Lung (tissue), 12 donors: ENCODE measurements around the gene RHOH. TPM values are rescaled to one million over a fixed set of nuclear protein-coding genes. Genes with fewer than 3 reads are reported as not detected.

Source experiments
- ATAC-seq: fragments of 200-7000 bp; cut with Tn5 transposase; one replicate; pipeline ENCODE4 v1.9.1; 2020; ENCODE audit warnings: moderate number of reproducible peaks; ENCODE audit not compliant: insufficient read depth, low FRiP score
- DNase-seq, 3 donors: peaks; one replicate each; pipeline ENCODE4 v3.0.0-alpha.2; 2013 to 2017
- H3K27ac ChIP-seq, 2 donors: one replicate each; pipeline ENCODE4 v1.5.1; 2013; ENCODE audit warnings: mild to moderate bottlenecking in 2 of 2, moderate library complexity in 2 of 2, control low read depth in 1 of 2, inconsistent platforms in 1 of 2, low read depth in 1 of 2, low read length in 1 of 2
- H3K27me3 ChIP-seq, 3 donors: one replicate each; pipeline ENCODE4 v1.5.1; 2013; ENCODE audit warnings: low read length in 2 of 3; ENCODE audit not compliant: control insufficient read depth in 3 of 3, insufficient read depth in 3 of 3
- H3K36me3 ChIP-seq, 4 donors: one replicate each; pipeline ENCODE4 v1.5.1; 2013; ENCODE audit warnings: low read length in 4 of 4, mild to moderate bottlenecking in 1 of 4, moderate library complexity in 1 of 4; ENCODE audit not compliant: control insufficient read depth in 4 of 4, insufficient read depth in 4 of 4
- H3K4me1 ChIP-seq, 5 donors: one replicate each; pipeline ENCODE4 v1.5.1; 2013; ENCODE audit warnings: low read length in 5 of 5, mild to moderate bottlenecking in 2 of 5, moderate library complexity in 1 of 5; ENCODE audit not compliant: control insufficient read depth in 5 of 5, insufficient read depth in 5 of 5
- H3K4me3 ChIP-seq: one replicate; pipeline ENCODE4 v1.5.1; 2013; ENCODE audit warnings: mild to moderate bottlenecking, control low read depth, moderate library complexity
- H3K9ac ChIP-seq, 2 donors: one replicate each; pipeline ENCODE4 v1.5.1; 2013; ENCODE audit warnings: low read length in 2 of 2, control low read depth in 1 of 2; ENCODE audit not compliant: insufficient read depth in 1 of 2
- H3K9me3 ChIP-seq, 4 donors: one replicate each; pipeline ENCODE4 v1.5.1; 2013; ENCODE audit warnings: low read length in 3 of 4, mild to moderate bottlenecking in 1 of 4, moderate library complexity in 1 of 4; ENCODE audit not compliant: control insufficient read depth in 4 of 4, insufficient read depth in 3 of 4
- WGBS, 2 donors: extraction: QIAGEN DNeasy Blood & Tissue Kit; methylation state at CpG; one replicate each; pipeline ENCODE4 v1.1.7; 2013; 5-methylcytosine and 5-hydroxymethylcytosine counted together
- polyA plus RNA-seq, 2 donors: library from polyadenylated mRNA; stranded (reverse); fragments of 200-250 nt; gene quantifications; one replicate each; pipeline ENCODE4 v1.2.1, GENCODE V29; 2013
- total RNA-seq, 2 donors: library from RNA; depleted of rRNA in 1 of 2; stranded (reverse); fragments of >200 nt in 1 of 2; gene quantifications; one replicate each; pipeline ENCODE4 v1.2.1, GENCODE V29; 2014 to 2021
- TF ChIP-seq, protein P1 (sequence below): IDR thresholded peaks from 2 replicates; pipeline ENCODE4 v1.5.1; 2012; ENCODE audit warnings: mild to moderate bottlenecking; ENCODE audit errors: control extremely low read depth, extremely low read depth
- donor health status: control.
- donor health status: control.
- donor health status: Bipolar disorder and iron deficiency.
- donor health status: healthy.
- donor health status: DM: yes; HTN: yes; CAD: no.

Gene RHOH
- total and polyA plus RNA-seq, 4 donors: 1.2 to 35.8 (median 10.6) TPM

DNA sequence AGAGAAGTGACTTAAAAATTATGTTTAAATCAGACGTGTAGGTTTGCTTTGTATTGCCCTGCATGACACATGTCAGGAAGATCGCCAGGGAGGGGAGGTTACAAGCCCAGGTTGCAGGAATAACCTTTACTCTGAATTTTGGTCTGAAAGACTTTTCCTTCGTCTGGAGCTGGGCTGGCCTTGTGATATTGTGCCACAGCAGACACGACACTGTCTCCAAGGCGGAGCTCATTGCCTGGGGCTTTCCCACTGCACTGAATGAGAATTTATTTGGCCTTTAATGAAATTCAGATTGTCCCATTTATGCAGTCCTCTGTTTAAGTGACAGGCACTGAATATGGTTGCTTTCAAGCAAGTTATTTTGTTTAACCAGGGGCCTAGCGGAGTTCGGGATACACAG lies 45.1 kb downstream of the RHOH start:
- Histone ChIP-seq H3K9me3 (peaks cover 0 to 4% (median 0%) of the 10 kb centered on the region in 4 donors), H3K36me3 (no peaks in the 10 kb centered on the region), H3K27me3 (no peaks in the 10 kb centered on the region), H3K4me3 (no peak overlapping the region), H3K9ac (no peak overlapping the region), H3K27ac (no peak overlapping the region), H3K4me1 (peaks cover 0 to 13% (median 0%) of the 10 kb centered on the region in 5 donors)
- DNase-seq (no peak), ATAC-seq (no peak)
- TF ChIP-seq, protein P1, sequence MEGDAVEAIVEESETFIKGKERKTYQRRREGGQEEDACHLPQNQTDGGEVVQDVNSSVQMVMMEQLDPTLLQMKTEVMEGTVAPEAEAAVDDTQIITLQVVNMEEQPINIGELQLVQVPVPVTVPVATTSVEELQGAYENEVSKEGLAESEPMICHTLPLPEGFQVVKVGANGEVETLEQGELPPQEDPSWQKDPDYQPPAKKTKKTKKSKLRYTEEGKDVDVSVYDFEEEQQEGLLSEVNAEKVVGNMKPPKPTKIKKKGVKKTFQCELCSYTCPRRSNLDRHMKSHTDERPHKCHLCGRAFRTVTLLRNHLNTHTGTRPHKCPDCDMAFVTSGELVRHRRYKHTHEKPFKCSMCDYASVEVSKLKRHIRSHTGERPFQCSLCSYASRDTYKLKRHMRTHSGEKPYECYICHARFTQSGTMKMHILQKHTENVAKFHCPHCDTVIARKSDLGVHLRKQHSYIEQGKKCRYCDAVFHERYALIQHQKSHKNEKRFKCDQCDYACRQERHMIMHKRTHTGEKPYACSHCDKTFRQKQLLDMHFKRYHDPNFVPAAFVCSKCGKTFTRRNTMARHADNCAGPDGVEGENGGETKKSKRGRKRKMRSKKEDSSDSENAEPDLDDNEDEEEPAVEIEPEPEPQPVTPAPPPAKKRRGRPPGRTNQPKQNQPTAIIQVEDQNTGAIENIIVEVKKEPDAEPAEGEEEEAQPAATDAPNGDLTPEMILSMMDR: no peak
- WGBS, 2 donors: 54 to 66% methylated on average over 7 of the region's 7 CpGs

DNA sequence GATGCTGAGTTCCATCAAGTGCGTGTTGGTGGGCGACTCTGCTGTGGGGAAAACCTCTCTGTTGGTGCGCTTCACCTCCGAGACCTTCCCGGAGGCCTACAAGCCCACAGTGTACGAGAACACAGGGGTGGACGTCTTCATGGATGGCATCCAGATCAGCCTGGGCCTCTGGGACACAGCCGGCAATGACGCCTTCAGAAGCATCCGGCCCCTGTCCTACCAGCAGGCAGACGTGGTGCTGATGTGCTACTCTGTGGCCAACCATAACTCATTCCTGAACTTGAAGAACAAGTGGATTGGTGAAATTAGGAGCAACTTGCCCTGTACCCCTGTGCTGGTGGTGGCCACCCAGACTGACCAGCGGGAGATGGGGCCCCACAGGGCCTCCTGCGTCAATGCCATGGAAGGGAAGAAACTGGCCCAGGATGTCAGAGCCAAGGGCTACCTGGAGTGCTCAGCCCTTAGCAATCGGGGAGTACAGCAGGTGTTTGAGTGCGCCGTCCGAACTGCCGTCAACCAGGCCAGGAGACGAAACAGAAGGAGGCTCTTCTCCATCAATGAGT lies 46.6 kb downstream of the RHOH start:
- H3K27ac ChIP-seq: no peak overlapping the region
- H3K4me3 ChIP-seq: no peak overlapping the region
- H3K9me3 ChIP-seq: peaks cover 0 to 6% (median 0%) of the 10 kb centered on the region in 4 donors
- H3K9ac ChIP-seq: no peak overlapping the region
- DNase-seq: no peak
- ATAC-seq: no peak
- no peaks in the 10 kb centered on the region for H3K27me3 ChIP-seq
- WGBS, 2 donors: 92% methylated on average over 19 of the region's 19 CpGs
- TF ChIP-seq, protein P1: no peak
- H3K36me3 ChIP-seq: no peaks in the 10 kb centered on the region
- H3K4me1 ChIP-seq: peaks cover 0 to 13% (median 0%) of the 10 kb centered on the region in 5 donors

DNA sequence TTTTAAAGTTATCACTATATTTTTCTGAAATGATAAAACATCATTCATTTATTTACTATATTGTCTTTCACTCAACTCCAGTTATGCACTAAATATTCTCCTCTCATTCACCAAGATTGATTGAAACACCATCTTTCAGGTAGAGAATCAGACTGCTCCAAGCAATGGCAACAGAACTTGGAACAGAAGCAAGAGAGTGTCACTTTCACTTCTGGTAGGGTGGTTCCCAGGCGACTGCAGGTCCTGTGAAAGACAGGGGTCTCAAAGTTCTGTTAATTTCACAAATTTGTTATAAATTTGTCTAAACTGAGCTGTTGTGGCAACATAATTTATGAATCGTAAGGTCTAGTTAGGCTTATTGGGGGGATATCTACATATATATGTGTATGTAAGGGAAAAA lies 47.8 kb downstream of the RHOH start:
- ATAC-seq (no peak), DNase-seq (no peak)
- no peaks in the 10 kb centered on the region for H3K27me3 ChIP-seq
- WGBS, 2 donors: 70 to 77% methylated on average over 2 of the region's 2 CpGs
- TF ChIP-seq, protein P1: no peak
- H3K9me3 ChIP-seq: peaks cover 0 to 6% (median 0%) of the 10 kb centered on the region in 4 donors
- H3K4me1 ChIP-seq: peaks cover 0 to 13% (median 0%) of the 10 kb centered on the region in 5 donors
- H3K27ac ChIP-seq: no peak overlapping the region
- H3K9ac ChIP-seq: no peak overlapping the region
- H3K4me3 ChIP-seq: no peak overlapping the region
- no peaks in the 10 kb centered on the region for H3K36me3 ChIP-seq

DNA sequence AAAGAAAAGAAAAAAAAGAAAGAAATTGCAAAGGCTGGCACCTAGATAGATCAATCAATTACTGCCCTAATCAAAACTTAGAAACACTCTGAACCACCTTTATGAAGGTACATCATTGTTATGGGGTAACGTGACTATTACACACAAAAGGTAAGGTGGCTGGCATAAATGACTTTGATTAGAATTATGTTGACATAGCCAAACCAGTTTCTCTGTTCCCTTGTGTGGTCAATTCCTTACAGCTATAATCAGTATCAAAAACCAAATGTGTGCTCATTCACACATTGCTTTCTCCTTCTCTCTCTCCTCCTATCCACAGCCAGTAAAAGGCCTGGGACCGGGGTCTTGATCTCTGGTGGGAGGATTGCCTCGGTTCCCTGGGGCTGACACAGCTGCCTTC lies 48.7 kb downstream of the RHOH start:
- H3K4me1 ChIP-seq: peaks cover 0 to 13% (median 0%) of the 10 kb centered on the region in 5 donors
- peaks cover 0 to 6% (median 0%) of the 10 kb centered on the region in 4 donors for H3K9me3 ChIP-seq
- WGBS, 2 donors: 80 to 87% methylated on average over 3 of the region's 3 CpGs
- TF ChIP-seq, protein P1: no peak
- DNase-seq: no peak
- ATAC-seq: no peak
- no peak overlapping the region for H3K27ac ChIP-seq
- H3K9ac ChIP-seq: no peak overlapping the region
- H3K4me3 ChIP-seq: no peak overlapping the region
- no peaks in the 10 kb centered on the region for H3K27me3 ChIP-seq
- H3K36me3 ChIP-seq: no peaks in the 10 kb centered on the region
